Activated CD8-positive, alpha-beta memory T cell treated with anti-CD3 and anti-CD28 coated beads, Interleukin-2, amount 50 U/mL, for 4 hours (primary cell): Measurements from ENCODE around the gene PROM1.

Source experiments
- DNase-seq: peaks from one replicate; pipeline ENCODE4 v3.0.0-alpha.2; 2020

The PROM1 gene

DNA sequence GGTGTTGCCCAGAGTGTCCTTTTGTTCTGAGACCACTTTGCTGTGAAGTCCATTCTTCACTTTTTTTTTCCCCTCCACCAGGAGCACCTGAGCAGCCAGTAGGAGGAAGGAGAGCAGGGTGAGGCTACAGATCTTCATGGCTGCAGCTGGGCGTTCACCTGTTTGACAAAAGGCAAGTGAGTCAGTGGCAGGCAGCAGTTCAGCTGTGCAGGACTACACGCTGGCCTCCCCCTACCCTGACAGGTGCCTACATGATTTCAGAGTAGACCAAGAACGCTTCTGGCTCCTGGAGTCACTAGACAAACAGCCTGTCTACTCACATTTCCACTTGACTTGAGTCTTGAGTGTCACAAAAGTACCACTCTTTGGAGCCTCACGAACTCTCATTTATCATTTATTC is 147.3 kb downstream of the PROM1 start:
- no peak for DNase-seq

DNA sequence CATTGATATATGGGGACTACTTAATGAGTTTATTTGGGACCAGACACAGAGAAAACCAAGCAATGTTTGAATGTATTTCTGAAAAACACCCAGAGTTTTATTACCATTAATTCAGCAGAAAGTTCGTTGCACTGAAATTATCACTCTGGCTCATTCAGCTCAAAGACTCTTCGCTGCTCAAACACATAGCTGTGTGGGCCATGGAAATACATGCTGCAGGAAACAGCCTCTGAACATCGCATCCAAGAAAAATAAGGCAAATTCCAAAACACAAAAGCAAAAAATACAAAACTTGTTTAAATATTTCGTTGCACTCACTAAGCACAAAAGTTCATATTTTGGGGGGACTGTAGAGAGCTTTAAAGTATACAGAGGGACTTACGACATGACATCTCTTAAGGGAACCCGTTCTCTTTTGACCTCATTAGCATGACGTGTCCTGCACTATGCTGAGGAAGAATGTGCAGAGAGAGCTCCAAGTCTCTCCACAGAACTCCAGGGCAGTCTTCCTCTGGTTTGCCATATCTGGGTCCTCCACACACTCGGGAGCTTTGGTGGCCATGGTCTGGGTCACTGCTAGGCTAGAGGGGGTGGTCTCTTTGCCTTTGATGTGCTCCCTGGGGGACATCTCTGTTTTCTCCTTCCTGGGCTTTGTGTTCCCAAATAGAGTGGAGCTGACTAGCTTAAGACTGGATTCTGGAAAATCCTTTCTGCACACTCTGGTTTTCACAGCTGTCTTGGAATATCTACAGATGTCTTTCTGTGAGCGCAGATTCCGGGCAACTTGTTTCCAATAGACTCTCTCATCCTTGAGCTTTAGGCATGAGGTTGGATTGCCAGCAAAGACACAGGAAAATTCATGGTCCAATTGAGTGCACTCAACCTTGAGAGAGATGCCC is 148.1 kb downstream of the PROM1 start:
- no peak for DNase-seq

DNA sequence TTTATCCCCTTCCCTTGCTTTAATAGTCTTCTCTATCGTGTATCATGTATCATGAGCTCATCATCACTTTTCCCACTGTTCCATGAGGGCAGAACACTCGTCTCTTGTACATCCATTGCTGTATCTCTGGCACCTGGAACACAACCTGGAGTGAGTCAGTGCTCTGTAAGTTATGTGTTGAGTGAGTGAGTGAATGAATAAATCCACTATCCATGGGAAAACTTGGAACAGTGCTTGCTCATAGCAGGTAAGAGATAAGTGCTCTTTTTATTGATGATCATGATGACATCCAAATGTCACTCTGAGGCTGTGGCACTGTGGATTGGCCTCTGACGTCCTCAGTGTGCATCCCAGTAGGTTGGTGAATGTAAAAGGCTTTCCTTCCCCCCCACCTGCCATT is 149.6 kb downstream of the PROM1 start:
- DNase-seq: no peak

DNA sequence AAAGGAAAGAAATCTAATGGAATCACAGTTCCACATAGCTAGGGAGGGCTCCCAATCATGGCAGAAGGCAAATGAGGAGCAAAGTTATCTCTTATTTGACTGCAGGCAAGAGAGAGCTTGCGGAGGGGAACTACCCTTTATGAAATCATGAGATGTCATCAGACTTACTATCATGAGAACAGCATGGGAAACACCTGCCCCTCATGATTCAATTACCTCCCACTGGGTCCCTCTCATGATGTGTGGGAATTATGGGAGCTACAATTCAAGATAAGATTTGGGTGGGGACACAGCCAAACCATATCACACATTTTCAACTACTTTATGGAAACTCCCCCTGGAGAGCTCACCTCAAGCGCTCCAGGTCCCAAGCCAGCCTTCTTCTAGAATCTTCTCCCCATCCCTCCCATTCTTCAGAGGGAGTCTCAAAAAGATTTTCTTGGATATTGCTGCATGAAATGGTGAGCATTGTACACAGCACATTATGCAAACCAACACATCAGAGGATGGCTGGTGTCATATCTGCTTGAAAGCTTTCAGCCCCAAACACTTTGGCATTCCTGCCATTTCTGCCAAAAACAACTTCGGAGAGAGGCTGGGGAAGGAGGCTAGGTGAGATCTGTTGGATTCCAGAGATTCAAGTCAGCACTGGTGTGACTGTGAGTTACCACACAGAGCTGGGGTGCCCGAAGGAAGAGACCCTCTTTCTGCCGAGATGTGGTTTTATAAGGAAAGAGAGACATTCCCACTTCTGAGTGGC is 152.2 kb downstream of the PROM1 start:
- DNase-seq: no peak

DNA sequence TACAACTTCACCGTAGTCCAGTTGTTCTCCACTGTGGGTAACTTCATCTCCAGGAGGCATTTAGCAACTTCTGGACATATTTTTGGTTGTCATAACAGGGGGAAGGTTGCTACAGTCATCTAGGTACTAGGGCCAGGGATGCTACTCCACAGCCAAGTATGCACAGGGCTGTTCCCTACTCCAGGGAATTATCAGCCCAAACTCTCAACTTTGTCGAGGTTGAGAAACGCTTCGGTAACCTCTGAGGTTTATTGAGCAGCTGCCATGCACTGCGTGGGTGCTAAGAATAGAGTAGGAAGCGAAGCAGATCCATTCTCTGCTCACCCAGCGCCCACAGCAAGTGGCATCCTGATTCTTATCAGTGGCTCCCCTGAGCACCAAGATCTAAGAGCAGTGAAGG is 153.5 kb downstream of the PROM1 start:
- DNase-seq: no peak

DNA sequence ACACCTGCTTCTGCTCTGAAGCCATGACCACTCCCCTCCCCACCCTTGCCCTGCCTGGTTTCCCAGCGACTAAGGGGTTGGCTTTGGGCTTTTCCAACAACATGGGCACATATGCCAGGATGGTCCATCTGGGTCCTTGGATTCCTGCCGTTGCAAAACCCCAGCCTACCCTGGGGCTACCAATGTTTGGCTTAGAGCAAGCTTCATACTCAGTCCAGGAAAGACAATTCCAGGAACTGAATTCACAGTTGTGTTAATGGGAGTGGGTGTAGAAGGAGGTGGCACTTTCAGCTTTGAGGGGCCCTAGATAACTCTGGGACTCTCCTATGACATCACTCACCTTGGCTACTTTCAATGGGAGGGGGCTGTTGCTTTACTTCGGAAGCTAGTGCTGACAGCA is 154.3 kb downstream of the PROM1 start:
- DNase-seq: no peak

DNA sequence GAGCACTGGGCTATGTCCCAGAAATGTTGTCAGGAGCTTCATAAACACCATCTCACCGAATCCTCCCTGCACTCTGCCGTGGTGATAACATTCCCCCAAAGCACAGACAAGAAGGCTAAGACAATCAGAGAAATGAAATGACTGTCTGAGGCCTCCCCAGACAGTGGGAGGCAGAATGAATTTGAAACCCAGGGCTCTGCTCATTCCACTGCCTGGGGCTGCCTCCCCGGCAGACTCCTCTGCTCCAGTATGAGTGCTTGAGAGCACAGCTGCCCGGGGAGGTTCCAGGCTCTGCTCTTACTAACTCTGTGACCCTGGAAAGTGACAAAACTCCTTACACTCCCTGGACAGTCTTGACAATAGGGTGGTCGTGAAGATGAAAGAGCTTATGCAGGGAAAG is 154.9 kb downstream of the PROM1 start:
- no peak for DNase-seq

DNA sequence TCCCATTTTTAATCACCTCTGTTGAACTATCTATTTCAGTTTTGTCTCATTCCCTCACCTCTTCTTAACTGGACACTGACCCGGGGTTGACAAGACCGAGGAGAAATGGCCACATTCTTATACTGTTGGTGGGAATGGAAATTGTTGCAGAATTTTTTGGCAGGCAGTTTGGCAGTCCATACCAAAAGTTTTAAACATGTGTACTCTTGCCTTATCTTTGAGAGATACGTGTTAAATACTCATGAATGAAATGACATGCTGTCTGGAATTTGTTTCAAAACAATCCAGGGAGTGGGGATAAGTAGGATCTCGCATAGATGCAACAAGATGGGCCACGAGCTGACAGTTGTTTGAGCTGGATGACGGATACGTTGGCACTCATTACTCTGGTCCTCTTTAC is 157.3 kb downstream of the PROM1 start:
- no peak for DNase-seq

DNA sequence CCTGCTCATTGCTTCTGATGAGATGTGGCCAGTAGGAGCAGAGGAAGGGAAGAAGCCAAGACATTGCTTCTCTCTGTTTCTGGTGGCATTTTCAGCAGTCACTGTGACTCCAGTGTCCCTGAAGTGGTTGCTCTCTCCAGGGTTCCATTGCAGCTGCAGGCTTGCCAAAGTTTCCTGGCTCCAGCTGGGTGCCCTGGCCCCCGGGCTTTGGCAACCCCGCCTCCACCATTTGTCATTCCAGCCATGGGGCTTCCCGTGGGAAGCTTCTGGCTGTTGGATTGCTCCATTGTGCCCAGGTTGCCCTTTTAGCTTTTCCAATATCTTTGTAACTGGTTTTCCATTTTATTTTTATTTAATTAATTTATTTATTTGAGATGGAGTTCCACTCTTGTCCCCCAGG is 158.0 kb downstream of the PROM1 start:
- no peak for DNase-seq

DNA sequence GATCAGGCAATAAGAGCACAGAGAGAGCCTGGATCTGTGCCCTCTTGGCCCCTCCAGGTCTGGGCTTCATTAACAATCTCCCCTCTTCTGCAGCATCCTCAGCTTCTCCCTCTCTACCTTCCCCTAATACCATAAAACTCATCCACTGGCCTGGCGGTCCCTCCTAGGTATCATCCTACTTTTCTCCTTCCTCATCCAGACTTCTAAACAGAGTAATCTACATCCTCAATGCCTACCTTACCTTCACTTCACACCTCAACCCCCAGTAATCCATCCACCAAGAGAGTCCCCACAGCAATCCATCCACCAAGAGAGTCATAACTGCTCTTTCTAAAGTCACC is 162.3 kb downstream of the PROM1 start:
- no peak for DNase-seq

DNA sequence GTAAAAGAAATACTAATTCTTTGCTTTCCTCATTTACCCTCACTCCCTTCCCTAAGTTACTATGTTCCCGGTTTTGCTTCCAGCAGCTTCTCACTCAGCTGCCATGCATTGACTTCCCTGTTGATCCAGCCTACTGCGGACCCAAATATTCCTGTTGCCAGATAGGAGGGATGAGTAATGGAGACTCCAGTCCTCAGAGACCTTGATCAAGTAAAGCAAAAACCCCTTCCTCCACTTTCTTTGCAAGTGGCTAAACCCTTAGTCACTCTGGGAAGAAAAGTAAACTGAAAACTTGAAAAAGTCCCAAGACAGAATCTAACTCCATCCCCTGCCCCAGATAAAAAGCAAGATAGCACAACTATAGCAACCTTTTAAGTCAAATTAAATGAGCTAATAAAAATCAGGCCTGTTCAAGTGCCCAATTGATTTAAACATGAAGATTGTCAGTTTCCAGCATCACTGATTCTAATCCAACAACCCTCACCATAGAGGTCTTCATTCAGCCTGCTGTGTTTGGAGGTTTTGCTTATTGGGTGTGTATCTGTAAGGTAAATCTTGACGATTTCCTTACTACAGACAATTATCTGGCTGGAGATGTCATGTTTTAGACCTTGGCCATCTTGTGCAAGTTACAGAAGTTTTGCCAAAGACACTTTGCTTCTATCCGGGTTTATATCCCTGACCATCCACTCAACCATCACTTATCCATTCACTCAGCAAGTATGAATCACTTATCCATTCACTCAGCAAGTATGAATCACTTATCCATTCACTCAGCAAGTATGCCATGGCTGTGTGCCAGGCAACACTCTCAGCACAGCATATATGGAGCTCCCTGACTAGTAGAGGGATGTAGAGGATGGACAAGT is 162.9 kb downstream of the PROM1 start:
- no peak for DNase-seq

DNA sequence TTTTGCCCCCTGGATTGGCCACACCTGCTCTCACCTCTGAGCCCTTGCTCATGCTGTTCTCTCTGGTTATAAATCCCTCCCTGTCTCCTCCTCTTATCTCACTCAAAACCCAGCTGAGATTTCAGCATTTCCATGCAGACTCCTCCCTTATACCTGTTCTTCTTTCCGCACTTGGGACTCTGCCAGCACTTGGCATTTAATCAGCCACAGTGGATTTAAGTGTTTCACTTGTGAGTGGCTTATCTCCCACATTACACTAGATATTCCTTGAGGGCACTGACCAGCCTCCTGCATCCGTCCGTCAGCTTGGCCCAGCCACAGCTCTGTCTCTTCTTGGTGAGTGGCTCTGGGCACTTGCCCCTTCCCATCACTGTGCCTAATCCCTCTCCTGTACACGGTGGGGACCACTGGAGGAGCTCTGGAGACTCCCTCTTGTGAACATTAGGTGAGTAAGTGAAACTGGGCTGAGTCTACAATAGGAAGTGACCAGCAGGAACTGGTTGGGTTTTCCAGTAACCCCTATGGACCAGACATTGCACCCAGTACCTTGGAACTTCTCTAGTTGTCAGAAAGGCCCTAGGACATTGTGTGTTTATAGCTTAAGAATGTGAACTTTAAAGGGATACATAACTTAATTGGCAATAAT is 165.2 kb downstream of the PROM1 start:
- DNase-seq: no peak
